HL-60/S4 treated with retinoic acid at 250 ng/mL for 4 days and 3 days (cell line): Measurements from ENCODE around the gene VAX1.
"Not testable (repeated sequence)": the region's sequence is repeated elsewhere in the genome, so short reads cannot be mapped to it uniquely, and the experiment has no call there.

Experiments
- in situ Hi-C: fragments of 300-500 bp; cut with MboI; formaldehyde crosslinking; loops from 2 replicates; pipeline ENCODE4 v1.7.0; 2022; ENCODE audit warnings: low sequenced_read_pairs

The VAX1 gene

GRCh38 chr10:117084421-117085246 is 53.4 kb downstream of the VAX1 start:
- in situ Hi-C loops = not testable (repeated sequence)
